GM04504 (cell line): Measurements from ENCODE around the gene AKTIP.

ENCODE experiments used
- DNase-seq: peaks from one replicate; pipeline ENCODE4 v3.0.0-alpha.2; 2012; ENCODE audit warnings: low read depth

AKTIP gene

GRCh38 chr16:53478965-53479364 is 24.0 kb downstream of the AKTIP start:
- DNase-seq: no peak

DNA sequence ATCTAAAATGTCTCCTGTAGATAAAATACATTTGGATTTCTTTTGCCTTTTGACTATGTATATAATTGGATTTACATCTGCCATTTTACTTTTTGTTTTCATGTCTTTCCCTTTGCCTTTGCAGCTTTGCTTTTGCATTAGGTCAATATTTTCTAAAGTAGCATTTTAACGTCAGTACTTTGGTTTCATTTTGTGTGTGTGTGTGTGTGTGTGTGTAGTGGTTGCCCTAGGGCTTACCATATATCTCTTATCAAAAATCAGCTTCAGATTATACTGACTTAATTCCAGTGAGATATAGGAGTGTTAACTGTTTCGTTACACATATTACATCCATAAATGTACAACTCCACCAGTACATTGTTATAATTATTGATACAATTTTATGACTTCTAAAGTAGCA is 26.1 kb downstream of the AKTIP start:
- DNase-seq: no peak

DNA sequence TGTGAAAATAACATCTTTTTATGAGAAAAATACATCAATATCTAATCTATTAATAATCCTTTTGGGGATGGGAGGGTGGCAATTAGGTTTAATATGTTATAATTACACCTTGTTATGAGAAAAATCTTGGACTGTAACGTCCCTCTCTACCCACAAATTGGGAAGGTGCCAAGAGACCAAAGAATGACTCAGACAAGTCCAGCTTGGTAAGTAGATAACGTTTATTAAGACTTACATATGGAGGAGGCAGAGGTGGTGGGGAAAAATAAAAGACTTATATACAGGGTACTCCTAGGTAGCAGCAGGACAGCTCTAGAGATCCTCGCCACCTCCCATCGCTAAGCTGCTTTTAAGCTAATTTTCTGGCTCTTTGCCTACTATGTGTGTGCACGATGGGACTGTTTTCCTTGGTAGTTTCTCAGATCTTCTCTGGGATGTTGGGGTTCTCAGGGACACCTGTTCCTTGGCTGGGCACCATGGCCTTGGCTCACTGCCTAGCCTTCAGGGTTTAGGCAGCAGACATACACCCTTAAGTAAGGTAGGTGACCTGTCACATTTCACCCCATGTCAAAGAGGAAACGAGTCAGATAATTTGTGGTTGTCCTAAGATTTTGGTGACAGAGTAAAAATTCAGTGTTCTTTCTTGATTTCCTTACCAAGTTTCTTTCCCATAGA is 37.3 kb downstream of the AKTIP start:
- peak; percentile 29 for DNase-seq

DNA sequence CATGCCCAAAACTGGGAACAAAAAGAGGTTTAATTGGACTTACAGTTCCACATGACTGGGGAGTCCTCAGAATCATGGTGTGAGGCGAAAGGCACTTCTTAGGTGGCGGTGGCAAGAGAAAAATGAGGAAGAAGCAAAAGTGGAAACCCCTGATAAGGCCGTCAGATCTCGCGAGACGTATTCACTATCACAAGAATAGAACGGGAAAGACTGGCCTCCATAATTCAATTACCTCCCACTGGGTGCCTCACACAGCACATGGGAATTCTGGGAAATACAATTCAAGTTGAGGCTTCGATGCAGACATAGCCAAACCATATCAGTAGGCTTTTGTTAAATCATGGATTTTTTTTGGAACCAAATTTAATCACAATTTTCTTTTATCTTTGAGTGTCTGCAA is 44.4 kb downstream of the AKTIP start:
- DNase-seq: no peak

DNA sequence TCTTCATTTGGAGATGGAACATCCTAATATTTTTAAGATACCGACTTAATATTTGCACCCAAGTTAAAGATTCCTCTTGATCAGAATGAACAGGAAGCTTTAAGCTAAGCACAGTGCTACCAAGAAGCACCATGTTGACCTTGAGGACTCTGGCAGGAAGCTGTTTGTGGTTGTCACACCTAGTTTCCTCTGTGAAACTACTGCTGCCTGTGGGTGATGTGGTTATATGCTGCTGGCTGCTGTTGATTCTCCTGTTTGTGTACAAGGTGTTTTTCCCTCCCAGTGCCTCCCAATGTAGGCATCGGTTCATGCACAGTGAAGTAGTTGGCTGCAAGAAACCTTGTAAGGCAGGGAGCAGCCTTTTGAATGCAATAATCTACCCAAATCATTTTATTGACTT is 45.3 kb downstream of the AKTIP start:
- DNase-seq: no peak

DNA sequence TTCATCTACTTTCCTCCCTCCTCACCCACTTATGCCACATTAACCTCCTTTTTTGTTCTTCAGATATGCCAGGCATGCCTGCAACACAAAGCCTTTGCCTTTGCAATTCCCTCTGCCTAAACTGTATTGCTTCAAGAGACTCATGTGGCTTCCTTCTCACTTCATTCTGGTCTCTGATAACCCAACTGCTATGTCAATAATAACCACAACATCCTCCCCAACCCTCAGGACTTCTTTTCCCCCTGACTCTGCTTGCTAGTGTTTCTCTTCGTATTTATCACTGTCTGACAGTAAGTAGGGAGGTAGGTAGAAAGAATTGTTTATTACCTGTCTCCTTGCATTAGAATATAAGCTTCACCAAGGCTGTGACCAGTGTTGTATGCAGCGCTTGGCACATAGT is 46.4 kb downstream of the AKTIP start:
- no peak for DNase-seq

DNA sequence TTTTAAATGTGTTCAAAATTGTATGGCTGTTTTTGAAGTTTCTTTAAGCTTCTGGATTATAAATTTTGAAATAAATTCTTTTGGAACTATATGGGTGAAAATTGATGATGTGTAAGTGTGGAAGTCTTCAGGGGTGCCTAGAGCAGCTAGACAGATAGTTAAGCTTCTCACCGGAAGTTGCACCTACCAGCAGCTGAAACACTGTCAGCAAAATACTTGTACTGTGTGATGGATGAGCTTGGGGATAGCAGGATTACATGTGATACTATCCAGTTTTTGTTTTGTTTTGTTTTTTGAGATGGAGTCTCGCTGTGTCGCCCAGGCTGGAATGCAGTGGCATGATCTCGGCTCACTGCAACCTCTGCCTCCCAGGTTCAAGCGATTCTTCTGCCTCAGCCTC is 49.1 kb downstream of the AKTIP start:
- no peak for DNase-seq

- no peak for DNase-seq
Measured at GRCh38 chr16:53449816-53450517, 53.0 kb downstream of the AKTIP start.

DNA sequence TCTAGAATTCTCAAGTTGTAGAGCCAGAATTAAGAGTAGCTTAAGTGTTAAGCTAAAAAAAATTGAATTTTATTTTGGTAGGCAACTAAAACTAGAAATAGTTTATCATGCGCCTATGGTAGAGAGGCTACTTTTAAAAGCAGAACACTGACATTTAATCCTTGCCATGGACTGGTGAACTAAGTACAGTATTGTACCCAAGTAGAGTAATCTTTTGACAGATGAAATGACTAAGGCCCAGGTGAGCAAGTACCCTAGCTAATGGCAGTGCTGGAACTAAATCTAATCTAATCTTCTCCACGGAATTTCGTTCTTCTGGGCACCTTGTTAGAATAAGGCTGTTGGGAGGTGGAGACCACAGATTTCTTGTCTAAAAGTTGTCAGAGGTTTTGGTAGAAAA is 56.9 kb downstream of the AKTIP start:
- DNase-seq: no peak

DNA sequence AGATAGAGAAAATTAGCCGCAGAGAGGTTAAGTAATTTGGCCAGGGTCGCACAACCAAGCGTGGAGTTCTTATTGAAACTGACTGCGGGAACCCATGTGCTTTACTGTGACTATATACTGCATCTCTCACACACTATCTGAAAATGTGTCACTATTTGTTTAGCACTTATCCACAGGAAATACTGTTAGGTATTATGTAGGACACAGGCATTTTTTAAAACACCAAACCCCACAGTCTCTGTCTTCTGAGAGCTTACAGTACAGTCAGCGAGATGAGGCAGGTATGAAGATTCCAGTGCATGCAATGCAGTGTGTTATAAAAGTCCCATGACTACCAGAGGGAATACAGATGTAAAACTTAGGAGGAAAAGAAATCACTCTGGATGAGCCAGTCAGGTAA is 57.5 kb downstream of the AKTIP start:
- DNase-seq: no peak
